Measurements from ENCODE around the gene TPST2. TPM values are rescaled to one million over a fixed set of nuclear protein-coding genes. Genes with fewer than 3 reads are reported as not detected.
A peak's percentile ranks its signal among the peaks of the same experiment; 100 is the strongest.

Gene TPST2
- polyA plus RNA-seq, 3 donors, result 62.8 to 83.8 (median 69.5) TPM

- no peaks in the 10 kb centered on the region for H3K9me3 ChIP-seq (replicated peaks in 1 of 2; ENCODE audit: control insufficient read depth in 1 of 2, insufficient read depth in 1 of 2, low read length in 2 of 2)
- H2AFZ ChIP-seq (ENCODE audit: insufficient read depth, low read depth, low read length, poor library complexity, severe bottlenecking), result peak overlapping the region; percentile 75
- WGBS (ENCODE audit: insufficient coverage), result under 1% methylated on average over 38 of the region's 44 CpGs
- intact Hi-C loops (cut with micrococcal nuclease), result loop anchor here (2.0 to 10.0 kb wide), 4 partner anchors 17 to 162 kb away; partner anchors contain the start of gene ASPHD2 (in 1 of the 2)
- peak overlapping the region; percentile 90 for H3K9ac ChIP-seq (ENCODE audit: insufficient read depth, low read length, poor library complexity, severe bottlenecking)
- DNase-seq, result peak in 1 of 3 donors; percentile 14
- H3K79me2 ChIP-seq (ENCODE audit: insufficient read depth, low read length), result peaks cover 47% of the 10 kb centered on the region
- Mint-ChIP-seq H3K4me3 (peak overlapping the region; percentile 92 to 97), H3K27ac (peak overlapping the region; percentile 93 to 98 (median 97)), H3K36me3 (peaks cover 5 to 18% of the 10 kb centered on the region in 2 donors), H3K4me1 (peaks cover 68% of the 10 kb centered on the region), H3K9me3 (peaks cover 0 to 2% (median 0%) of the 10 kb centered on the region in 7 donors), H3K27me3 (ENCODE audit: low read depth in 3 of 3) (no peaks in the 10 kb centered on the region)
- no peaks in the 10 kb centered on the region for H3K27me3 ChIP-seq (ENCODE audit: control insufficient read depth in 2 of 2, insufficient read depth in 2 of 2, low read length in 2 of 2)
- peak overlapping the region; percentile 74 to 98 (median 86) for H3K4me3 ChIP-seq (replicated peaks in 1 of 3; ENCODE audit: low read depth in 2 of 3, low read length in 3 of 3)
- peak overlapping the region; percentile 79 to 88 for H3K27ac ChIP-seq (ENCODE audit: low read depth in 1 of 2, low read length in 2 of 2)
- H3K4me1 ChIP-seq (ENCODE audit: control insufficient read depth in 1 of 2, insufficient read depth in 2 of 2, low read length in 2 of 2), result peaks cover 58 to 60% of the 10 kb centered on the region in 2 donors
- H3K36me3 ChIP-seq (replicated peaks in 1 of 2; ENCODE audit: control insufficient read depth in 1 of 2, insufficient read depth in 2 of 2, low read length in 2 of 2), result peaks cover 0 to 12% of the 10 kb centered on the region in 2 donors
- peaks cover 40% of the 10 kb centered on the region for H4K20me1 ChIP-seq (ENCODE audit: insufficient read depth, low read length)
- peak overlapping the region; percentile 97 for H3K4me2 ChIP-seq (replicated peaks; ENCODE audit: extremely low read depth, low read length, poor library complexity, severe bottlenecking)
- TF ChIP-seq CTCF (IDR thresholded peaks at IDR 0.05), result no peak
These were observed 526 bp downstream of the TPST2 start for GRCh38 chr22:26589367-26589844.

GRCh38 chr22:26588729-26589366 lies 1.1 kb downstream of the TPST2 start:
- H2AFZ ChIP-seq (ENCODE audit: insufficient read depth, low read depth, low read length, poor library complexity, severe bottlenecking), result peak overlapping the region; percentile 75
- peaks cover 58 to 60% of the 10 kb centered on the region in 2 donors for H3K4me1 ChIP-seq (ENCODE audit: control insufficient read depth in 1 of 2, insufficient read depth in 2 of 2, low read length in 2 of 2)
- no CpG with 5 or more reads among the region's 14 CpGs for WGBS (ENCODE audit: insufficient coverage)

More at GRCh38 chr22:26588729-26589366, 1.1 kb downstream of the TPST2 start:
- Mint-ChIP-seq H3K4me3 (peak overlapping the region; percentile 92 to 97), H3K4me1 (peaks cover 73% of the 10 kb centered on the region), H3K27me3 (ENCODE audit: low read depth in 3 of 3) (no peaks in the 10 kb centered on the region), H3K36me3 (peaks cover 9 to 23% of the 10 kb centered on the region in 2 donors), H3K27ac (peak overlapping the region; percentile 93 to 98 (median 97)), H3K9me3 (peaks cover 0 to 2% (median 0%) of the 10 kb centered on the region in 7 donors)
- H4K20me1 ChIP-seq (ENCODE audit: insufficient read depth, low read length), result peaks cover 45% of the 10 kb centered on the region
- H3K9me3 ChIP-seq (replicated peaks in 1 of 2; ENCODE audit: control insufficient read depth in 1 of 2, insufficient read depth in 1 of 2, low read length in 2 of 2), result no peaks in the 10 kb centered on the region
- peak overlapping the region; percentile 79 to 88 for H3K27ac ChIP-seq (ENCODE audit: low read depth in 1 of 2, low read length in 2 of 2)
- H3K4me2 ChIP-seq (replicated peaks; ENCODE audit: extremely low read depth, low read length, poor library complexity, severe bottlenecking), result peak overlapping the region; percentile 97
- H3K36me3 ChIP-seq (replicated peaks in 1 of 2; ENCODE audit: control insufficient read depth in 1 of 2, insufficient read depth in 2 of 2, low read length in 2 of 2), result peaks cover 0 to 18% of the 10 kb centered on the region in 2 donors
- DNase-seq, result peak in 1 of 3 donors; percentile 24
- H3K27me3 ChIP-seq (ENCODE audit: control insufficient read depth in 2 of 2, insufficient read depth in 2 of 2, low read length in 2 of 2), result no peaks in the 10 kb centered on the region
- TF ChIP-seq CTCF (IDR thresholded peaks at IDR 0.05), result no peak
- H3K4me3 ChIP-seq (replicated peaks in 1 of 3; ENCODE audit: low read depth in 2 of 3, low read length in 3 of 3), result peak overlapping the region; percentile 74 to 98 (median 86)
- intact Hi-C loops (cut with micrococcal nuclease), result loop anchor here (2.0 to 10.0 kb wide), 4 partner anchors 16 to 162 kb away; partner anchors contain the start of gene ASPHD2 (in 1 of the 2)
- peak overlapping the region; percentile 90 for H3K9ac ChIP-seq (ENCODE audit: insufficient read depth, low read length, poor library complexity, severe bottlenecking)
- peaks cover 52% of the 10 kb centered on the region for H3K79me2 ChIP-seq (ENCODE audit: insufficient read depth, low read length)

Measured in CD14-positive monocyte (primary cell).